Activated CD4-positive, alpha-beta T cell treated with anti-CD3 and anti-CD28 coated beads, Interleukin-2, amount 10 ng/mL, durations not matched to agents 7 days and 5 days (primary cell): ENCODE results near the gene OR51I2. TPM values are rescaled to one million over a fixed set of nuclear protein-coding genes. Genes with fewer than 3 reads are reported as not detected.

Source experiments
- CTCF ChIA-PET: fragments of 350-600 bp; sonication (Branson Sonifier 250); formaldehyde crosslinking; loops from one replicate; lab custom pipeline; 2021; ENCODE audit warnings: antibody characterized with exemption; lab: Charles Lee
- POLR2A ChIA-PET: fragments of 350-600 bp; sonication (Branson Sonifier 250); formaldehyde crosslinking; loops from one replicate; lab custom pipeline; 2021; ENCODE audit warnings: antibody characterized with exemption; lab: Charles Lee
- DNase-seq: peaks from one replicate; pipeline ENCODE4 v3.0.0-alpha.2; 2020
- H3K27ac Mint-ChIP-seq: one replicate; pipeline ENCODE4 v1.8.0; 2021; ENCODE audit warnings: mild to moderate bottlenecking, moderate library complexity, mixed read lengths
- H3K27me3 Mint-ChIP-seq: one replicate; pipeline ENCODE4 v1.8.0; 2021; ENCODE audit warnings: mixed read lengths
- H3K36me3 Mint-ChIP-seq: one replicate; pipeline ENCODE4 v1.8.0; 2021; ENCODE audit warnings: low read depth, mixed read lengths
- H3K4me1 Mint-ChIP-seq: one replicate; pipeline ENCODE4 v1.8.0; 2021; ENCODE audit warnings: mixed read lengths
- H3K4me3 Mint-ChIP-seq: one replicate; pipeline ENCODE4 v1.8.0; 2021; ENCODE audit warnings: mild to moderate bottlenecking, moderate library complexity, mixed read lengths
- H3K9me3 Mint-ChIP-seq: one replicate; pipeline ENCODE4 v1.8.0; 2021; ENCODE audit warnings: mixed read lengths
- total RNA-seq, 2 experiments: library from RNA; stranded (reverse); gene quantifications; one replicate each; pipeline ENCODE4 v1.2.3, GENCODE V29; 2021

Gene OR51I2
- total RNA-seq = not detected

- H3K27ac Mint-ChIP-seq = no peak within 1 kb of the TSS
- no peaks in the 10 kb centered on the region for H3K4me1 Mint-ChIP-seq
- H3K9me3 Mint-ChIP-seq = no peaks in the 10 kb centered on the region
- POLR2A ChIA-PET = no interaction called here
- peaks cover 2% of the 10 kb centered on the region for H3K27me3 Mint-ChIP-seq
- CTCF ChIA-PET = interaction anchor here (0.5 kb wide), 1 partner anchor 86 kb away, joined by 3 read pairs; no protein-coding TSS in a partner anchor
- no peak for DNase-seq
- H3K4me3 Mint-ChIP-seq = no peak within 1 kb of the TSS
- H3K36me3 Mint-ChIP-seq = no peaks in the 10 kb centered on the region
Observed at GRCh38 chr11:5449023-5449422, at the start of gene OR51I2. Gene OR51I2 (plus strand): TSS chr11:5449323. CDS start chr11:5453489, 4,166 bp downstream.

- Mint-ChIP-seq H3K27ac (no peak overlapping the region), H3K36me3 (no peaks in the 10 kb centered on the region), H3K9me3 (peaks cover 4% of the 10 kb centered on the region), H3K4me1 (no peaks in the 10 kb centered on the region), H3K4me3 (no peak overlapping the region), H3K27me3 (peaks cover 5% of the 10 kb centered on the region)
- DNase-seq = no peak
- ChIA-PET CTCF (no interaction called here), POLR2A (no interaction called here)
Observed at GRCh38 chr11:5405173-5405572, 44.0 kb upstream of the OR51I2 start.

GRCh38 chr11:5420993-5421392, 28.1 kb upstream of the OR51I2 start:
- H3K36me3 Mint-ChIP-seq = no peaks in the 10 kb centered on the region
- no peaks in the 10 kb centered on the region for H3K9me3 Mint-ChIP-seq
- no peak overlapping the region for H3K27ac Mint-ChIP-seq
- H3K27me3 Mint-ChIP-seq = no peaks in the 10 kb centered on the region
- H3K4me1 Mint-ChIP-seq = no peaks in the 10 kb centered on the region
- no peak overlapping the region for H3K4me3 Mint-ChIP-seq
- POLR2A ChIA-PET = no interaction called here
- no peak for DNase-seq
- CTCF ChIA-PET = no interaction called here

- DNase-seq = no peak
- H3K9me3 Mint-ChIP-seq = no peaks in the 10 kb centered on the region
- POLR2A ChIA-PET = no interaction called here
- H3K36me3 Mint-ChIP-seq = no peaks in the 10 kb centered on the region
- CTCF ChIA-PET = no interaction called here
- H3K27me3 Mint-ChIP-seq = no peaks in the 10 kb centered on the region
- H3K4me1 Mint-ChIP-seq = no peaks in the 10 kb centered on the region
- H3K4me3 Mint-ChIP-seq = no peak within 1 kb of the TSS
- no peak within 1 kb of the TSS for H3K27ac Mint-ChIP-seq
Observed at GRCh38 chr11:5421811-5422210, 27.3 kb upstream of the OR51I2 start, which contains the start of gene OR51Q1. Gene OR51Q1 (plus strand): TSS chr11:5422111. CDS start chr11:5422201, 90 bp downstream.

GRCh38 chr11:5423131-5423530, 26.0 kb upstream of the OR51I2 start:
- ChIA-PET CTCF (no interaction called here), POLR2A (no interaction called here)
- DNase-seq = no peak
- no peak overlapping the region for H3K4me3 Mint-ChIP-seq
- no peak overlapping the region for H3K27ac Mint-ChIP-seq
- H3K4me1 Mint-ChIP-seq = no peaks in the 10 kb centered on the region
- H3K9me3 Mint-ChIP-seq = no peaks in the 10 kb centered on the region
- no peaks in the 10 kb centered on the region for H3K36me3 Mint-ChIP-seq
- H3K27me3 Mint-ChIP-seq = no peaks in the 10 kb centered on the region

GRCh38 chr11:5441414-5441813, 7.7 kb upstream of the OR51I2 start, which contains the start of gene OR51I1:
Gene OR51I1 (minus strand): TSS chr11:5441514. CDS start chr11:5441514, 0 bp downstream.
- DNase-seq = no peak
- ChIA-PET POLR2A (no interaction called here), CTCF (no interaction called here)
- Mint-ChIP-seq H3K27ac (no peak within 1 kb of the TSS), H3K27me3 (peaks cover 3% of the 10 kb centered on the region), H3K9me3 (no peaks in the 10 kb centered on the region), H3K36me3 (no peaks in the 10 kb centered on the region), H3K4me1 (no peaks in the 10 kb centered on the region), H3K4me3 (no peak within 1 kb of the TSS)

GRCh38 chr11:5443835-5444393, 5.2 kb upstream of the OR51I2 start:
- Mint-ChIP-seq H3K9me3 (no peaks in the 10 kb centered on the region), H3K27me3 (peaks cover 4% of the 10 kb centered on the region), H3K36me3 (no peaks in the 10 kb centered on the region), H3K4me3 (no peak overlapping the region), H3K4me1 (no peaks in the 10 kb centered on the region), H3K27ac (no peak overlapping the region)
- ChIA-PET CTCF (no interaction called here), POLR2A (no interaction called here)
- DNase-seq = no peak

- peaks cover 2% of the 10 kb centered on the region for H3K27me3 Mint-ChIP-seq
- DNase-seq = no peak
- H3K9me3 Mint-ChIP-seq = no peaks in the 10 kb centered on the region
- ChIA-PET CTCF (no interaction called here), POLR2A (no interaction called here)
- no peak overlapping the region for H3K4me3 Mint-ChIP-seq
- H3K36me3 Mint-ChIP-seq = no peaks in the 10 kb centered on the region
- no peaks in the 10 kb centered on the region for H3K4me1 Mint-ChIP-seq
- H3K27ac Mint-ChIP-seq = no peak overlapping the region
Observed at GRCh38 chr11:5449432-5449831, 309 bp downstream of the OR51I2 start.

GRCh38 chr11:5460983-5461621, 12.0 kb downstream of the OR51I2 start:
- Mint-ChIP-seq H3K4me1 (no peaks in the 10 kb centered on the region), H3K4me3 (no peak overlapping the region), H3K9me3 (no peaks in the 10 kb centered on the region), H3K27ac (no peak overlapping the region), H3K36me3 (no peaks in the 10 kb centered on the region), H3K27me3 (no peaks in the 10 kb centered on the region)
- ChIA-PET CTCF (no interaction called here), POLR2A (no interaction called here)
- DNase-seq = no peak

- no peaks in the 10 kb centered on the region for H3K9me3 Mint-ChIP-seq
- no peak overlapping the region for H3K27ac Mint-ChIP-seq
- ChIA-PET POLR2A (no interaction called here), CTCF (no interaction called here)
- no peak for DNase-seq
- no peaks in the 10 kb centered on the region for H3K4me1 Mint-ChIP-seq
- no peaks in the 10 kb centered on the region for H3K36me3 Mint-ChIP-seq
- no peak overlapping the region for H3K4me3 Mint-ChIP-seq
- H3K27me3 Mint-ChIP-seq = no peaks in the 10 kb centered on the region
Observed at GRCh38 chr11:5467527-5467926, 18.4 kb downstream of the OR51I2 start.

- H3K4me3 Mint-ChIP-seq = no peak overlapping the region
- no peak for DNase-seq
- H3K36me3 Mint-ChIP-seq = no peaks in the 10 kb centered on the region
- H3K27ac Mint-ChIP-seq = no peak overlapping the region
- H3K27me3 Mint-ChIP-seq = peaks cover 9% of the 10 kb centered on the region
- ChIA-PET CTCF (no interaction called here), POLR2A (no interaction called here)
- H3K4me1 Mint-ChIP-seq = no peaks in the 10 kb centered on the region
- H3K9me3 Mint-ChIP-seq = no peaks in the 10 kb centered on the region
Observed at GRCh38 chr11:5473921-5474320, 24.8 kb downstream of the OR51I2 start.

GRCh38 chr11:5476186-5476819, 27.2 kb downstream of the OR51I2 start:
- POLR2A ChIA-PET = no interaction called here
- Mint-ChIP-seq H3K36me3 (no peaks in the 10 kb centered on the region), H3K4me3 (no peak overlapping the region), H3K27me3 (peaks cover 9% of the 10 kb centered on the region), H3K4me1 (no peaks in the 10 kb centered on the region), H3K27ac (no peak overlapping the region), H3K9me3 (no peaks in the 10 kb centered on the region)
- CTCF ChIA-PET = no interaction called here
- peak; percentile 60 for DNase-seq

GRCh38 chr11:5486003-5486402, 36.9 kb downstream of the OR51I2 start:
- Mint-ChIP-seq H3K27ac (no peak overlapping the region), H3K36me3 (no peaks in the 10 kb centered on the region), H3K4me3 (no peak overlapping the region), H3K27me3 (peaks cover 7% of the 10 kb centered on the region), H3K4me1 (no peaks in the 10 kb centered on the region), H3K9me3 (no peaks in the 10 kb centered on the region)
- DNase-seq = no peak
- POLR2A ChIA-PET = no interaction called here
- CTCF ChIA-PET = no interaction called here
